Adrenal gland (tissue), 5 donors: Measurements from ENCODE around the gene PLEKHO2.

Source experiments
- CTCF ChIP-seq, 6 experiments: fragments of 450-650 bp in 4 of 6; fragments of 200-600 bp in 2 of 6; sonication (generic) in 1 of 6; IDR thresholded peaks; 1 replicate in 5 of 6; 2 replicates in 1 of 6; pipeline versions ENCODE4 v1.5.1 to v1.8.0; 2016 to 2021; ENCODE audit warnings: antibody characterized with exemption in 6 of 6, mild to moderate bottlenecking in 2 of 6, moderate library complexity in 1 of 6
- POLR2A ChIP-seq, 2 donors: fragments of 450-650 bp; IDR thresholded peaks; one replicate each; pipeline ENCODE4 v1.6.1; 2017; ENCODE audit warnings: antibody characterized with exemption in 2 of 2, mild to moderate bottlenecking in 2 of 2, moderate library complexity in 1 of 2
- donor health status: DM: no; HTN: no; CAD: no.

GRCh38 chr15:64842096-64842939, 603 bp downstream of the PLEKHO2 start:
- TF ChIP-seq CTCF (IDR thresholded peaks at IDR 0.05) (no peak), POLR2A (IDR thresholded peaks at IDR 0.05) (no peak)
